Thyroid gland (tissue), 4 donors: ENCODE measurements around the gene PDLIM1. TPM values are rescaled to one million over a fixed set of nuclear protein-coding genes. Genes with fewer than 3 reads are reported as not detected.
A peak's percentile ranks its signal among the peaks of the same experiment; 100 is the strongest.

ENCODE experiments used
- DNase-seq, 2 donors: peaks; one replicate each; pipeline ENCODE4 v3.0.0-alpha.2; 2019
- H3K27ac ChIP-seq, 3 donors: fragments of 200-600 bp; sonication (generic); 1 replicate in 2 of 3; 2 replicates in 1 of 3; pipeline ENCODE4 v1.5.1; 2016 to 2019; ENCODE audit warnings: mild to moderate bottlenecking in 1 of 3, moderate library complexity in 1 of 3
- H3K27me3 ChIP-seq: fragments of 200-600 bp; sonication (generic); one replicate; pipeline ENCODE4 v1.5.1; 2019
- H3K36me3 ChIP-seq, 2 donors: fragments of 200-600 bp; sonication (generic); one replicate each; pipeline ENCODE4 v1.5.1; 2016 to 2019
- H3K4me1 ChIP-seq, 2 donors: fragments of 200-600 bp; sonication (generic); one replicate each; pipeline ENCODE4 v1.5.1; 2017 to 2019
- H3K4me3 ChIP-seq, 3 donors: fragments of 200-600 bp; sonication (generic); replicated peaks in 1 of 3; 1 replicate in 2 of 3; 2 replicates in 1 of 3; pipeline ENCODE4 v1.5.1; 2016; ENCODE audit warnings: mild to moderate bottlenecking in 1 of 3
- H3K9me3 ChIP-seq: fragments of 200-600 bp; sonication (generic); one replicate; pipeline ENCODE4 v1.5.1; 2017
- POLR2A ChIP-seq, 2 donors: fragments of 450-650 bp; IDR thresholded peaks; one replicate each; pipeline ENCODE4 v1.6.1; 2017; ENCODE audit warnings: antibody characterized with exemption in 2 of 2, mild to moderate bottlenecking in 2 of 2, moderate library complexity in 1 of 2
- WGBS, 2 donors: methylation state at CpG; one replicate each; pipeline ENCODE4 v1.1.5; 2017; 5-methylcytosine and 5-hydroxymethylcytosine counted together
- intact Hi-C: fragments of 100-400 bp; cut with DNase I; formaldehyde crosslinking; loops from one replicate; pipeline ENCODE4 v1.15.1; 2023
- total RNA-seq, 4 donors: library from RNA; depleted of rRNA; stranded (reverse); fragments of >200 nt; gene quantifications; one replicate each; pipeline ENCODE4 v1.2.3, GENCODE V29; 2016
- TF ChIP-seq, protein P1 (sequence below), 6 experiments: fragments of 200-600 bp in 3 of 6; fragments of 450-650 bp in 3 of 6; sonication (generic) in 3 of 6; IDR thresholded peaks; one replicate each; pipeline ENCODE4 v1.5.1; 2016 to 2019; ENCODE audit warnings: antibody characterized with exemption in 6 of 6, mild to moderate bottlenecking in 2 of 6, inconsistent platforms in 1 of 6, moderate library complexity in 1 of 6

Gene PDLIM1
- total RNA-seq, 4 donors from 2014 or later: 67.8 to 158 (median 90.7) TPM

DNA sequence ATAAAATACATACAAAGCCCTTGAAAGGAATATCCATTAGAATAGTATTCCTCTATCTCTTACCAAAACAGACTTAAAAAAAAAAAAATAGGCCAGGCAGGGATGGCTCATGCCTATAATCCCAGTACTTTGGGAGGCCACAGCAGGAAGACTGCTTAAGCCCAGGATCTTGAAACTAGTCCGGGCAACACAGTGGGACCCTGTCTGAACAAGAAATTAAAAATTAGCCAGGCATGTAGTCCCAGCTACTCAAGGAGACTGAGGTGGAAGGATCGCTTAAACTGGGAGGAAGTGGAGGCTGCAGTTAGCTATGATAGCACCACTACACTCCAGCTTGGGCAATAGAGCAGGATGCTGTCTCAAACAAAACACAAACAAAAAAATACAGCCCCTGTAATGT, 9.6 kb downstream of the PDLIM1 start:
- TF ChIP-seq, protein P1, sequence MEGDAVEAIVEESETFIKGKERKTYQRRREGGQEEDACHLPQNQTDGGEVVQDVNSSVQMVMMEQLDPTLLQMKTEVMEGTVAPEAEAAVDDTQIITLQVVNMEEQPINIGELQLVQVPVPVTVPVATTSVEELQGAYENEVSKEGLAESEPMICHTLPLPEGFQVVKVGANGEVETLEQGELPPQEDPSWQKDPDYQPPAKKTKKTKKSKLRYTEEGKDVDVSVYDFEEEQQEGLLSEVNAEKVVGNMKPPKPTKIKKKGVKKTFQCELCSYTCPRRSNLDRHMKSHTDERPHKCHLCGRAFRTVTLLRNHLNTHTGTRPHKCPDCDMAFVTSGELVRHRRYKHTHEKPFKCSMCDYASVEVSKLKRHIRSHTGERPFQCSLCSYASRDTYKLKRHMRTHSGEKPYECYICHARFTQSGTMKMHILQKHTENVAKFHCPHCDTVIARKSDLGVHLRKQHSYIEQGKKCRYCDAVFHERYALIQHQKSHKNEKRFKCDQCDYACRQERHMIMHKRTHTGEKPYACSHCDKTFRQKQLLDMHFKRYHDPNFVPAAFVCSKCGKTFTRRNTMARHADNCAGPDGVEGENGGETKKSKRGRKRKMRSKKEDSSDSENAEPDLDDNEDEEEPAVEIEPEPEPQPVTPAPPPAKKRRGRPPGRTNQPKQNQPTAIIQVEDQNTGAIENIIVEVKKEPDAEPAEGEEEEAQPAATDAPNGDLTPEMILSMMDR (IDR thresholded peaks at IDR 0.05): no peak
- TF ChIP-seq POLR2A (IDR thresholded peaks at IDR 0.05): no peak
- 91 to 94% methylated on average over 2 of the region's 2 CpGs for WGBS, 2 donors
- intact Hi-C loops: no loop called here
- Histone ChIP-seq H3K27me3 (no peaks in the 10 kb centered on the region), H3K9me3 (no peaks in the 10 kb centered on the region), H3K27ac (peak overlapping the region in 2 of 3 donors; percentile 75 to 80), H3K4me3 (no peak overlapping the region), H3K36me3 (no peaks in the 10 kb centered on the region), H3K4me1 (peaks cover 24 to 75% of the 10 kb centered on the region in 2 donors)
- no peak for DNase-seq

- no peak for DNase-seq
- Histone ChIP-seq H3K4me1 (peaks cover 26 to 75% of the 10 kb centered on the region in 2 donors), H3K4me3 (no peak overlapping the region), H3K36me3 (no peaks in the 10 kb centered on the region), H3K27me3 (no peaks in the 10 kb centered on the region), H3K27ac (peak overlapping the region in 2 of 3 donors; percentile 75 to 80), H3K9me3 (no peaks in the 10 kb centered on the region)
- no peak for TF ChIP-seq POLR2A (IDR thresholded peaks at IDR 0.05)
- TF ChIP-seq, protein P1 (IDR thresholded peaks at IDR 0.05): no peak
- WGBS, 2 donors: 57 to 69% methylated on average over 2 of the region's 2 CpGs
- intact Hi-C loops: no loop called here
These were observed 10.2 kb downstream of the PDLIM1 start for GRCh38 chr10:95280637-95281036.

DNA sequence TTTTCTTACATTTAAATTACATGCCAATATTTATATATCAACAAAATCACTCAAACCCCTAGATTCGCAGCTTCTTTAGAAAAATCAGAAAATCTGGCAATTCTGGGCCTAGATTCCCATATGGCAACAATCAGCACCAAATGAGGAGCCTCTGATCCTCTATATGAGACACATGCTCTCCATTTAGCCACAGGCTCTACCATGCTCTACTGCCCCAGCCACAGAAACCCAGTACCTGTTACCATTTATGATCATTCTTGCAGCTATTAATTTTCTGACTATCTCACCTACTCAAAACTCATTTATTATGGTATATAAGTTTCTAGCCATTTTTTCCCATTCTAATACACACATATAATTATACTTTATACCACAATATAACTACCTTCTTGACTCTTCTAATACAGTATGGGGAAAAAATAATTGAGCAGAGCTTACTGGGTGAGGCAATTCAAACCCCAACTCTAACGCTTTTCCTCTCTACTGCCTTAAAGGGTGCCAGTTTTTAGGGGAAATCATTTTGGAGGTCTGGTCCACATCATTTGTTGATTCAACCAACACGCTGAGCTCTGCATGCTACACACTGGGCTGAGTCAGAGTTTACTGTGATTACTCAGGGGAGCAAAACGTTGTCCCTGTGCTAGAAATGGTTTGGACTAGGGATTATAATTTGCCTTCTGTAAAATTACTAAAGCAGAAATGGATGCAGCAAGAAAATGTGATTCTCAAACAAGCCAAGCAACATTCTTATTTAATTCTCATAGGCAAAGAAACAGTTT, 11.6 kb downstream of the PDLIM1 start:
- intact Hi-C loops: no loop called here
- H3K4me3 ChIP-seq: no peak overlapping the region
- 40 to 52% methylated on average over 4 of the region's 4 CpGs for WGBS, 2 donors
- TF ChIP-seq, protein P1 (IDR thresholded peaks at IDR 0.05): no peak
- no peak for TF ChIP-seq POLR2A (IDR thresholded peaks at IDR 0.05)
- peaks cover 27 to 75% of the 10 kb centered on the region in 2 donors for H3K4me1 ChIP-seq
- H3K27me3 ChIP-seq: no peaks in the 10 kb centered on the region
- peak overlapping the region in 2 of 3 donors; percentile 75 to 80 for H3K27ac ChIP-seq
- no peak for DNase-seq
- no peaks in the 10 kb centered on the region for H3K9me3 ChIP-seq
- no peaks in the 10 kb centered on the region for H3K36me3 ChIP-seq

DNA sequence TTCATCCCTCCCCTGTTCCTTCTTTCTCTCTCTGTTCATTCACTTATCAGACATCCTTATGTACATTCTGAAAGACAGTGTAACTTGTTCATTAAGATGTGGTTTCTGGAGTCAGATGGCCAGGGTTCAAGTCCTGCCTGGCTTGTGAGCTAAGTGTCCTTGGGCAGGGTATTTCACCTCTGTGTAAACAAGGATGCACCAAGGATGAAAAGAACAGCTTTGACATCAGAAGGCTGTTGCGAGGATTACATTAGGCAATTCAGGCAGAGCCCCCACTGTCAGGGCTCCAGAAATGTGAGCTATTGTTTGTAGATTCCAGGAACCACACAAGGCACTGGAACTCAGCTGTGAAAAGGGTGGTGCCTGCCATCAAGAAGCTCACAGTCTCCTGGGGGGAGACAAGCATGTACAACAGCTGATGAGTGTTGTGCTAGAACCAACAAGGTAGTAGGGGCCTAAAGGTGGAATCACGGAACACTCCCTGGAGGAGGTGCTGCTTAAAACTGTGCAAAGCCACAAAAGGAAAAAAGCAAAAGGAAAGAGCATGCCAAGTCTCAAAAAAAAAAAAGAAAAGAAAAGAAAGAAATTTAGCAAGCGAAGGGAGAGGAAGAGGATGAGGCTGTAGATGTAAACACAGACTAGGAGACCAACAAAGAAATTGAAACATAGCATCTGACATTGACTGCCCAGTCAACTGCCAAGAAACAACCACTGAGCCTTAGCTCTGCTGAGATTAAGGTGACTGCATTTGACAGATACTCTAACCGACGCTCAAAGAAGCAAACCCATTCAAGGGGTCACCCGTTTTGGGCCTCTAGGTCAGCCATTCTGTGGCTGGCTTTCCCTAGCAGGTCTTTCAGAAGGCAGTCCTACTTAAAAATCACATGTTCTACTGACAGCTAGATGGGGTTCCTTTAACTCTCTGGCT, 12.5 kb downstream of the PDLIM1 start:
- Histone ChIP-seq H3K4me3 (no peak overlapping the region), H3K4me1 (peaks cover 27 to 82% of the 10 kb centered on the region in 2 donors), H3K9me3 (no peaks in the 10 kb centered on the region), H3K36me3 (no peaks in the 10 kb centered on the region), H3K27ac (peak overlapping the region; percentile 3 to 80 (median 75)), H3K27me3 (no peaks in the 10 kb centered on the region)
- no peak for TF ChIP-seq POLR2A (IDR thresholded peaks at IDR 0.05)
- TF ChIP-seq, protein P1 (IDR thresholded peaks at IDR 0.05): no peak
- 84 to 87% methylated on average over 6 of the region's 6 CpGs for WGBS, 2 donors
- intact Hi-C loops: no loop called here
- no peak for DNase-seq
